ENCODE measurements around the gene SPRYD7.
"Not testable (repeated sequence)": the region's sequence is repeated elsewhere in the genome, so short reads cannot be mapped to it uniquely, and the experiment has no call there.

DNA sequence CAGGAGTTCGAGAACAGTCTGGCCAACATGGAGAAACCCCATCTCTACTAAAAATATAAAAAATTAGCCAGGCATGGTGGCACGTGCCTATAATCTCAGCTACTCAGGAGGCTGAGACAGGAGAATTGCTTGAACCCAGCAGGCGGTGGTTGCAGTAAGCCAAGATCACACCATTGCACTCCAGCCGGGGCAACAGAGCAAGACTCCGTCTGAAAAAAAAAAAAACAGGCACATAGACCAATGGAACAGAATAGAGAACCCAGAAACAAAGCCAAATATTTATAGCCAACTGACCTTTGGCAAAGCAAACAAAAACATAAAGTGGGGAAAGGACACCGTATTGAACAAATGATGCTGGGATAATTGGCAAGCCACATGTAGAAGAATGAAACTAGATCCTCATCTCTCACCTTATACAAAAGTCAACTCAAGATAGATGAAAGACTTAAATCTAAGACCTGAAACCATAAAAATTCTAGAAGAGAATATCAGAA, 12.7 kb upstream of the SPRYD7 start:
- TF ChIP-seq, protein P1, sequence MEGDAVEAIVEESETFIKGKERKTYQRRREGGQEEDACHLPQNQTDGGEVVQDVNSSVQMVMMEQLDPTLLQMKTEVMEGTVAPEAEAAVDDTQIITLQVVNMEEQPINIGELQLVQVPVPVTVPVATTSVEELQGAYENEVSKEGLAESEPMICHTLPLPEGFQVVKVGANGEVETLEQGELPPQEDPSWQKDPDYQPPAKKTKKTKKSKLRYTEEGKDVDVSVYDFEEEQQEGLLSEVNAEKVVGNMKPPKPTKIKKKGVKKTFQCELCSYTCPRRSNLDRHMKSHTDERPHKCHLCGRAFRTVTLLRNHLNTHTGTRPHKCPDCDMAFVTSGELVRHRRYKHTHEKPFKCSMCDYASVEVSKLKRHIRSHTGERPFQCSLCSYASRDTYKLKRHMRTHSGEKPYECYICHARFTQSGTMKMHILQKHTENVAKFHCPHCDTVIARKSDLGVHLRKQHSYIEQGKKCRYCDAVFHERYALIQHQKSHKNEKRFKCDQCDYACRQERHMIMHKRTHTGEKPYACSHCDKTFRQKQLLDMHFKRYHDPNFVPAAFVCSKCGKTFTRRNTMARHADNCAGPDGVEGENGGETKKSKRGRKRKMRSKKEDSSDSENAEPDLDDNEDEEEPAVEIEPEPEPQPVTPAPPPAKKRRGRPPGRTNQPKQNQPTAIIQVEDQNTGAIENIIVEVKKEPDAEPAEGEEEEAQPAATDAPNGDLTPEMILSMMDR (IDR thresholded peaks at IDR 0.05) = not testable (repeated sequence)
- TF ChIP-seq, protein P2, sequence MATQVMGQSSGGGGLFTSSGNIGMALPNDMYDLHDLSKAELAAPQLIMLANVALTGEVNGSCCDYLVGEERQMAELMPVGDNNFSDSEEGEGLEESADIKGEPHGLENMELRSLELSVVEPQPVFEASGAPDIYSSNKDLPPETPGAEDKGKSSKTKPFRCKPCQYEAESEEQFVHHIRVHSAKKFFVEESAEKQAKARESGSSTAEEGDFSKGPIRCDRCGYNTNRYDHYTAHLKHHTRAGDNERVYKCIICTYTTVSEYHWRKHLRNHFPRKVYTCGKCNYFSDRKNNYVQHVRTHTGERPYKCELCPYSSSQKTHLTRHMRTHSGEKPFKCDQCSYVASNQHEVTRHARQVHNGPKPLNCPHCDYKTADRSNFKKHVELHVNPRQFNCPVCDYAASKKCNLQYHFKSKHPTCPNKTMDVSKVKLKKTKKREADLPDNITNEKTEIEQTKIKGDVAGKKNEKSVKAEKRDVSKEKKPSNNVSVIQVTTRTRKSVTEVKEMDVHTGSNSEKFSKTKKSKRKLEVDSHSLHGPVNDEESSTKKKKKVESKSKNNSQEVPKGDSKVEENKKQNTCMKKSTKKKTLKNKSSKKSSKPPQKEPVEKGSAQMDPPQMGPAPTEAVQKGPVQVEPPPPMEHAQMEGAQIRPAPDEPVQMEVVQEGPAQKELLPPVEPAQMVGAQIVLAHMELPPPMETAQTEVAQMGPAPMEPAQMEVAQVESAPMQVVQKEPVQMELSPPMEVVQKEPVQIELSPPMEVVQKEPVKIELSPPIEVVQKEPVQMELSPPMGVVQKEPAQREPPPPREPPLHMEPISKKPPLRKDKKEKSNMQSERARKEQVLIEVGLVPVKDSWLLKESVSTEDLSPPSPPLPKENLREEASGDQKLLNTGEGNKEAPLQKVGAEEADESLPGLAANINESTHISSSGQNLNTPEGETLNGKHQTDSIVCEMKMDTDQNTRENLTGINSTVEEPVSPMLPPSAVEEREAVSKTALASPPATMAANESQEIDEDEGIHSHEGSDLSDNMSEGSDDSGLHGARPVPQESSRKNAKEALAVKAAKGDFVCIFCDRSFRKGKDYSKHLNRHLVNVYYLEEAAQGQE (IDR thresholded peaks at IDR 0.05; ENCODE audit: insufficient read depth in 1 of 2, low read depth in 2 of 2, low read length in 1 of 2) = not testable (repeated sequence)

All from Panc1 (cell line).